OCI-LY7 (cell line): ENCODE results near the gene PLXNA4.

ENCODE experiments used
- EZH2phosphoT487 ChIP-seq: fragments of 200-600 bp; sonication (generic); IDR thresholded peaks from 2 replicates; pipeline ENCODE4 v1.6.1; 2018; ENCODE audit warnings: low read depth, borderline replicate concordance, mild to moderate bottlenecking, mixed run types, antibody characterized with exemption, low read length, moderate library complexity, mixed read lengths
- TF ChIP-seq, protein P1 (sequence below): fragments of 200-600 bp; sonication (generic); conservative IDR thresholded peaks from 2 replicates; pipeline ENCODE4 v1.5.1; 2014; ENCODE audit warnings: mild to moderate bottlenecking, antibody characterized with exemption, low read length, moderate library complexity, mixed read lengths

DNA sequence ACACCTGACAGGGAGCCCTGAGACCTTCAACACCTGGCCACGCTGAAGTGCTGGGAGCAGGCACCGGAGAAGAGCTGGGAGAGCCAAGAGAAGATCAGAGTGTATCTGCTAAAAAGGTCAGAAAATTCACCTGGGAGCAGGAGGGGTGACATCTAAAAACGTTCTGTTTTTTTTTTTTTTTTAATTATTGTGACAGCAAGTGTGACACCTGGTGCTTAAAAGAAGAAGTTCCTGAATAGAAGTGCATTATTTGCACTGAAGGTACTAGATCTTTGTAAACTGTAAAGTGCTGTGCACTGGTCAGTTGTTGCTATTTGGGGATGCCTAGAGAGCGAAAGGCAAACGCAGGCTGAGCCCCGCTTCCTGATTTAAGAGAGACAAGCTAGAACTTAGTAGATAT lies 422.0 kb downstream of the PLXNA4 start:
- TF ChIP-seq, protein P1, sequence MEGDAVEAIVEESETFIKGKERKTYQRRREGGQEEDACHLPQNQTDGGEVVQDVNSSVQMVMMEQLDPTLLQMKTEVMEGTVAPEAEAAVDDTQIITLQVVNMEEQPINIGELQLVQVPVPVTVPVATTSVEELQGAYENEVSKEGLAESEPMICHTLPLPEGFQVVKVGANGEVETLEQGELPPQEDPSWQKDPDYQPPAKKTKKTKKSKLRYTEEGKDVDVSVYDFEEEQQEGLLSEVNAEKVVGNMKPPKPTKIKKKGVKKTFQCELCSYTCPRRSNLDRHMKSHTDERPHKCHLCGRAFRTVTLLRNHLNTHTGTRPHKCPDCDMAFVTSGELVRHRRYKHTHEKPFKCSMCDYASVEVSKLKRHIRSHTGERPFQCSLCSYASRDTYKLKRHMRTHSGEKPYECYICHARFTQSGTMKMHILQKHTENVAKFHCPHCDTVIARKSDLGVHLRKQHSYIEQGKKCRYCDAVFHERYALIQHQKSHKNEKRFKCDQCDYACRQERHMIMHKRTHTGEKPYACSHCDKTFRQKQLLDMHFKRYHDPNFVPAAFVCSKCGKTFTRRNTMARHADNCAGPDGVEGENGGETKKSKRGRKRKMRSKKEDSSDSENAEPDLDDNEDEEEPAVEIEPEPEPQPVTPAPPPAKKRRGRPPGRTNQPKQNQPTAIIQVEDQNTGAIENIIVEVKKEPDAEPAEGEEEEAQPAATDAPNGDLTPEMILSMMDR: 0 out of 2 replicates have a peak, but pooled peaks have one; percentile 20
- TF ChIP-seq EZH2phosphoT487: no peak
